HG02798 (cell line): ENCODE results near the gene KIAA0513.

ENCODE experiments used
- ATAC-seq: cut with Tn5 transposase; IDR thresholded peaks from one replicate; pipeline ENCODE4 v1.9.1; 2021; ENCODE audit warnings: mild to moderate bottlenecking; ENCODE audit not compliant: unreplicated experiment, poor library complexity

KIAA0513 gene

DNA sequence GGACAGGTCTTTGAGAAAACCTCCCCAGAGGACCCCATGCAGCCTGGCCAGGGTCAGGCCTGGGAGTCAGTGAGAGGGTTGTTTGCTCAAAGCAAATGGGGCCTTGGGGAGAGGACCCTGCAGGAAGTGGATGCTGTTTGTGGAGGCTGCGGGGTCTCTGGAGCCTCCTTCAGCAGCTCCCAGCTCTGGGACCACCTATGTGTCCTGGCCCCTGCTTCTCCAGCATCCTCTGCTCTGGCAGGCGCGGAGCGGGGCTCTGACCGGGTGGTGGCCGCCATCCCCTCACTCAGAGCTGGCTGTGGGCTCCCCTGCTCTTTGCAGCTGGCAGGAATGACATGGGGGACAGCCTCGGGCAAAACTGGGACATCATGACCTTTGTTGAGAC lies 114.5 kb downstream of the KIAA0513 start:
- no peak for ATAC-seq

DNA sequence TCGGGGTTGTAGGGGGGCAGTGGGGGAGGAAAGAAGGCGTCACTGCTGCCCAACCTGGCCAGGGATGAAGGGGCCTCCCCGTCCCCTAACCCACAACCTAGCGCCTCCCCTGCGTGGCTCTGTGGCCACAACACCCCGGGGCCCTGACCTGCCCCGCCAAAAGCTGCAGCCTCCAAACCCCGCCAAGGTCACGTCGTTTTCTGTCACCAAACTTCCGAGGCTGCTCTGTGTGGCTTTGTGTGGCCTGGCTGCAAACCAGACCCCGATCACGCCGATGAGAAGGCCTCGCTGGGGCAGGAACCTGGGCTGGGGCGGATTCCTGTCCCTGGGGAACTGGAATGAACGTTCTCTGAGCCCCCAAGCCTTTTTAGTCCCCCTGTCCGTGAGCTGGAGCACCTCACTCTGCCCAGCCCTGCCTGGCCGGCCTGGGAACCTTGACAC lies 115.2 kb downstream of the KIAA0513 start:
- ATAC-seq = no peak
